Measurements from ENCODE around the gene CSNK1E.
A peak's percentile ranks its signal among the peaks of the same experiment; 100 is the strongest.

Gene CSNK1E

DNA sequence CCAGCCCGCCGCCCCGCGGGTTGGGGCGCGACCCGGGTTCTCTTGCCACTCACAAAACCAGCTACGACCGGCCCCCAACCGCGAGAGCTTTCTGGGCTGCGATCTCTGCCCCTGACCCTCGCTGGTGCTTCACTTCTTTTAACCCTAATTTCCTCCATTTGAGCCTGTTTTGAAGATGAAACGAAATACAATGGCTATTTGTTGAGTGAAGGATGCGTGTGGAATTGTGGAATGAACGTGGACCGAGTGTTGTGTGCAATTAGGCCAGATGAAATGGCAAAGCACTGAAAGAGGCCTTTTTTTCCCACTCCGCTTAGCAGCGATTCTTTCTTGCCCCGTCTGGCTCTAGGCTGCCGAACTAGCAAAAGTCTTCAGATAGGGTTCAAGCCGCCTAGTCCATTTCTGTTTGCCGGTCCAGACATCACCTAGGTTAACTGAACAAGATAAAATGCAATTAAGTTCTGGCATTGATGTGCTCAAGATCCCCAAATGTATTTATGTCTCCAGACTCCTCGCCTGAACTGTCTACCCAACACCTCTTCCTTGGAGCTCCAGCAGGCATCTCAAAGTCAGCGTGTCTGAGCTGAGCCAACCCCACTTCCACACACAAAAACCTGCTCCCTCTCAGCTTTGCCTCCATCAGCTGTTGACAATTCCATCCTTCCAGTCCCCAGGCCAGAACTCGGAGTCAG is 44.0 kb downstream of the CSNK1E start:
- peak; percentile 66 for DNase-seq

DNA sequence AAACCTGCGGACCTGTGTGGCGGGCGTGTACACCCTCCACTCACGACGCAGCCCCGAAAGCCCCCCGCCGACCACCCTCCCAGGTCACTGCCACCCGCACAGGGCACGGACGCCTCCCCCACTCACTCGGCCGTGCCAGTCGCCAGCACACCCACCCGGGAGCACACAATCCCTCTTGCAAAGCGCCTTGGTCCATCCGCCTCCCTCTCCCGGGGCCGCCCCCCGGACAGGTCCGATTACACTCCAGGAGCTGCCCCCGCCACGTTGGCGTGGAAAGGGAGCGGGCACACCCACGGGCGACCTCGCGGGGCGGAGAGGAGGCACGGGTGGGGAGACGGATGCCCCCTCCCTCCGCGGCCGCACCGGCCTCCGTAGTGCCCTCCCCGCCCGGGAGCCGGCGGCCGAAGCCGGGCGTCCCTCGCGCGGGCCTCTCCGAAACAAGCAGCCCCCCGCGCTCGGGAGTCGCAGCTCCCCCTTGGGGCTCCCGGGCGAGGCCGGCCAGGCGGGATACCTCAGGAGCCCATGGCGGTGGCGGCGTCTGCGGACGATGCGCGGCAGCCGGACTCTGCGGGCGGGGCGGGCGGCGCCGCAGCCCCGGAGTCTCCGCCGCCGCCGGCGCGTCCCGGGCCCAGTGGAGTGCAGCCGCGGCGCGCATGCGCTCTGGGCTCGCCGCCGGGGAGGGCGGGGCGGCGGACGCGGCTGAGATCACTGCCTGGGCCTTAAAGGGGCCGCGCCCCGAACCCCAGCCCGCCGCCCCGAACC is 44.7 kb downstream of the CSNK1E start, which contains the start of gene TMEM184B:
TMEM184B (minus strand) TSS at position 638 of the 762 bp plus-strand sequence. CDS start 25,049 bp downstream, outside the sequence.
- peak; percentile 92 for DNase-seq

DNA sequence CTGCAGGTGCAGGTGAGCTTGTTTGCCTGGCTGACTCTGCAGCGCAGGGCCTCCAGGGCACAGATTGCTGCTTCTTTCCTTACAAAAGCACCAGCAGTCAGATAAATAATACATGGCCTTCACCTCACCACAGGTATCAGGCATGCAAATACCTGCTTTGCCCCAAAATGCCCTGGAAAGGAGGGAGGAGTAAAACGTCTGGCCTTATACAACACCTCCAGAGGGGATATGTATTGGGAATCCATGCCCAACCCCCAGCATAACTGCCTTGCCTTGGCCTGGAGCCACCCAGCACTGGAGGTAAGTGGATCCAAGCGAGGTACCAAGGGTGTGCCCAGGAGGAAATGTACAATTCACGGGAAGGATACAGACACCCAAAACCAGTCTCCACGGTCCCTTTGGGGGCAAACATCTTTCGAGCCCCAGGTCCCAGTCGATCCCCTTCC is 45.3 kb downstream of the CSNK1E start:
- no peak for DNase-seq

DNA sequence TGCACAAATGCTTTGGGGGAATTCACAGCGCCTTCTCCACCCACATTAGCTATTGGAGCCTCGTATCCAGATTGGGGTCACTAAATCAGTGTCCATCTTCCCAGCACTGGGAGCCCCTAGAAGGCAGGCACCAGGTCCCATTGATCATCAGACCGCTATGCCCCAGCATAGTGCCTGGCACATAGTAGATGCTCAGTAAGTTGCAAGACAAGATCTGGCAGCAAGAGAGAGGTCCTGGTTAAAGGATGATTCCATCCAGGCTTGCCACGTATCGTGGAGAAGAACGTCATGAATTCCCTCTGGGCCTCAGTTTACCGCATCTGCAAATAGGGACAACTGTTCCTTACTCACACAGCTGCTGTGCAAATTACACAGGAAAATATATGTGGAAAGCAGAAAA is 46.1 kb downstream of the CSNK1E start:
- no peak for DNase-seq

DNA sequence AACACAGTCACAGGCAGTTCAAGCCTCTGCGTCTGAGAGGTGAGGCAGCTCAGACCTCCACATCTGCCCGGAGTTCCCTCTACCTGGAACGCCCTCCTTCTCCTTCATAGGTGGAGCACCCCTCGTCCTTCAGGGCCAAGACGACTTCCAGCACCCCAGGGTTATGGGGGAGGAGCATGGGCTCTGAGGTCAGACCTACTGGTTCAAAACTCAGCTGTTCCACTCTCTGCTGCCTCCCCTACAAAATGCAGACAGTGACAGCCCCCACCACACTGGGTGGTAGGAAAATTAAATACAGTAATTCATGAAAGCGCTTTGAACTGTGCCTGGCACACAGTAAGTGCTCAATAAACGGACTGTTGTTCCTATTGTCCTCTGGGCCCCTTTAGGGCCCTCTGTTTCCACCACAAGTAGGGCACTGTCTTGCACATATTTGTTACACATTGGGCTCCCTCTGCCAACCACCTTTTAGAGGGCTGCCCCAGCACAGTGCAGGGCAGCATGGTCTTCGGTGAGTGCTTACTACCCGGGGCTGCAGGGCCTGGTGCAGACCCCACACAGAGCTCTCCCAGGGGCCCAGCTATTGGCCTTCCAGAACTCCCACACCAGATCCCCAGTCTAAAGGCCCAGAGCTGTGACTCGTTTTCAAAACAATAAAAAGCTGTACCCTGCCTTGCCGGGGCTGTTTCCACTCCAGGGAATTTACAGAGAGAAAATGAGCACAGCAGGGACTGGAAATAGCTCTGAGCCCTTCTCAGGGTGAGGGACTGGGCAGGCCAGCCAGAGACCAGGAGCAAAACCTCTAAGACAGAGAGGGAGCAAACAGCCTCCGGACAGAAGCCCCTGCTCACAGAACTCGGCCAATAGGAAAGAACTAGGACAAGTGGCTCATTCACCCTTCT is 46.9 kb downstream of the CSNK1E start:
- no peak for DNase-seq

DNA sequence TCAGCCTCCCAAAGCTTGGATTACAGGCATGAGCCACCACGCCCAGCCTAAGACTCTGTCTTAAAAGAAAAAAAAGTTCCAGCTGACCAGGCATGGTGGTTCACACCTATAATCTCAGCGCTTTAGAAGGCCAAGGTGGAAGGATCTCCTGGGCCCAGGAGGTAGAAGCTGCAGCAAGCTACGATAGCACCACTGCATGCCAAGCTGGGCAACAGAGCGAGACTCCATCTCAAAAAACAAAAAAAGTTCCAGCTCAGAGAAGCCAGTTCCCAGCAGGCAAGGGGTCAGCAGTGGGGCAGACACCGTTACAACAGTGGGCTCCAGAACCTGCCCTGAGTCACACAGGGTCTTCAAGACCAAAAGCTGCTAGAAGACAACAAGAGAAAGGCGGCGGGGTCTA is 47.8 kb downstream of the CSNK1E start:
- no peak for DNase-seq

DNA sequence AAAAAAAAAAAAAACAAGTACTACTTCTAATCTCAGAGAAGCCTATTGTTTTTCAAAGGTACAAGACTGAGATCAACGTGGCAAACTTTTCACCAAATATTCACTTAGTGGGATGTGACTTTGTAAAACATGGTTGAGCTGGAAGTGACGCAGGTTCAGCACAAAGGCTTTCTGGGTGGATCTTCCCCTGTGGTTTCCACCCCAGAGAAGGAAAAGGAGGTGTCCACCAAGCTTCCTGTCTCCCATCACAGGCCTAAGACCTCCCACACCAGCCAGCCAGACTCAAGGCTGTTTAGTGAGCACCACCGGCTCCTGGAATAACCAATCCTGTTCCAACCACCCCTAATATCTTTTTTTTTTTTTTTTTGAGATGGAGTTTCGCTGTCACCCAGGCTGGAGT is 50.1 kb downstream of the CSNK1E start:
- DNase-seq, result no peak

DNA sequence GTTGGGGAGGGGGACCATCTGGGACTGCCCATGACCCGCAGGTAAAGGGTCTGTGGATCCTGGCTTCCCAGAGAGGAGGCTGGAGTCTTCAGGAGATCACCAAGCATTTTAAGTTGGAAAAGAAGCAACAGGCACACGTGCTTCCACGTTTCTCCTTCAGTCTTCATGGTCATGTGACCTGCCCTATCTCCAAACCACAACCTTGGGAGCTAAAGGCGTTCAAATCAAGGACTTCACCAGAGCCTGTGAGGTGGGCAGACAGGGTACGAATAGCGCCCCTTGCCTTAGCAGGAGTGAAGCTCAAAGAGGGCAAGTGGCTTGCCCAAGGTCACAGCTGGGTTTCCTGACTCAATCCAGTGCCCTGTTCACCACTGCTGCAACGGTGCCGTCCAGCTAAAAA is 51.1 kb downstream of the CSNK1E start:
- no peak for DNase-seq

DNA sequence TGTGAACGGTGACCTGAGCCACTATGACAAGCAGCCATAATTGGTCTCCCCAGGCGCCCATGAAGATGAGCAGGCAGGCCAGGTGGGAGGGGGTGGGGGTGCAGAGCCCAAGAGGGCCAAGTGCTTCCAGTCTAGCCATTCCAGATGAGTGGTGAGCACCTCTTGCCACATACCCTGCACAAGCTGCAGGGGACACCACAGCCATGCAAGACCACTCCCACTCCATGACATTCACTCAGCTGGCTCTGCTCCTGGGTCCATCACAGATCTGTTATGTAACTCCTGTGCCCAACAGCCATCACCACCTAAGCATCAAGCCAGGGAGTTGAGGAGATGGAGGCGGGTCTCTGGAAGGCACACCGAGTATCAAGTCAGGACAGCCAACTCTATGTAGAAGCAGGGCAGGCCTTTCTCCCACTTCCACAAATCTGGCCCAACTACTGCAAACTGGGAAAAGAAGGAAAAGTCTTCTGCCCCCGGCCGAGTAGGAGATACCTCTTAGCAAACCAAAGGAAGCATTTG is 52.9 kb downstream of the CSNK1E start:
- no peak for DNase-seq

DNA sequence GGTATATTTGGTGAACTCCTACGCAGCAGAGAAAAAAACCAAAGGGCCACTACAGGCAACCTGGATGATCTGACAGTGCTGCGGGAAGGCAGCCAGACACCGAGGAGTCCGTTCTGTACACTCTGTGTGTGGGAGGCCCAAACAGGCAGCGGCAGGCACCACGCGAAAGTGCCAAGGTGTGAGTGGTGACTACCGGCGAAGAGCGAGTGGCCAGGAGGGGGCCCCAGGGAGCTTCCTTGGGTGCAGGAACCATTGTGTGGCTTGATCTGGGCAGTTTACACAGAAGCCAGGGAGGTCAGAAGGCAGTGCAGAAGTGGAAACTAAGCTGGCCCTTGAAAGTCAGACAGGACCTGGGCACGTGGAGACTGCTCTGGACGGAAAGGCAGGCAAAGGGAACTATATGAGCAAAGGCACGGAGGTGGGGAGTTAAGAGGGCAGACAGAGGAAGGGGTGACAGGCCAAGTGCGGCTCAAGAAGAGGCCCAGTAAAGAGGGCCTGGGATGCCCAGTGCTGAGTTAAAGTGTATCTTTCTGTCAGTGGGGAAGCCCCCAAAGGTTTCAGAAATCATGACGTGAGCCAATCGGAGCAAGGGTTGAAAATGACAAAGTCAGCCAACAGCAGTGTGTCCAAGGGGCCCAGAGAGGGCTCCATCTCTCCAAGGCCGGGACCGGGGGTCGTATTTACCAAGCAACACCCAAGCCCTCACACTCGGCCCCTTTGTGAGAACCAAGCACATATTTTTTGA is 55.0 kb downstream of the CSNK1E start:
- no peak for DNase-seq

DNA sequence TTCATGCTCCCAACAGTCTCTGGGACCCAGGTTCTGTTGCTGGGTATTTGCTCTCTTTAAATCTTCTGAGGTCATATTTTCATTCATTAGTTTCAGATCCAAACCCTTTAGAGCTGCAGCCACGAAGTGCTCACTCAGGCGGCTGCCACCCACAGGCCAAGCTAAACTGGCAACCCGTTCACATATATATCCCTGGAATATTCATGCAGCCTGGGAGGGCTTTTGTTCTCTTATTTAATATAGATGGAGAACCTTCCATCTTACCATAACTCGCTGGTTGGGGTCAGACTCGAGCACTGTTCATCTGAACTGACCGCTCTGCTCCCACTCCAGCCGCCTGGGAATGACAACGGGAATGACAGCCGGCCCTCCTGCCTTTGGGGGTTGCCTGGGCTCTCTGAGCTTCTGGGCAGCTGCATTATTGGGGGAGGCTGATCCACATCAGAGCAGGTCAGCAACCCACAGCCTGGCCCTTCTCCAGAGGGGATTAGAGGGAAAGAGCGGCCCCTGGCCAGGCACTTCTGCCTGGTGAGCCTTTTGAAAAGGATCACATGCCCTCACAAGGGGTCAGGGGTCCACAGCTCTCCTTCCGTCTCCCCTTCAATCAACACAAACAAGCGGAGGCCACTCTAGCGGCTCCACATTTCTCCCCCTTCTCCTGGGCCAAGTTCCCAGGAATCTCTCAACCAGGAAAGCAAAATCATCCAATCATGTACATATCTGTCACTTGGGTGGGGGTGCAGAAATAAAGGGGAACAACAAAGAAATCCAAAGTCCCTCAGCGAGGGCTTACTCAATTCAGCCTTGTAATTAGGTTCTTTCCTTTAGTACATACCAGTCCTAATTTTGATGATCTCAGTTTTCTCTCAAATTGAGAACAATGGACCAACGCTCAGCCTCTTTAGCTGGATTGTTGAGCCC is 56.2 kb downstream of the CSNK1E start:
- DNase-seq, result no peak

DNA sequence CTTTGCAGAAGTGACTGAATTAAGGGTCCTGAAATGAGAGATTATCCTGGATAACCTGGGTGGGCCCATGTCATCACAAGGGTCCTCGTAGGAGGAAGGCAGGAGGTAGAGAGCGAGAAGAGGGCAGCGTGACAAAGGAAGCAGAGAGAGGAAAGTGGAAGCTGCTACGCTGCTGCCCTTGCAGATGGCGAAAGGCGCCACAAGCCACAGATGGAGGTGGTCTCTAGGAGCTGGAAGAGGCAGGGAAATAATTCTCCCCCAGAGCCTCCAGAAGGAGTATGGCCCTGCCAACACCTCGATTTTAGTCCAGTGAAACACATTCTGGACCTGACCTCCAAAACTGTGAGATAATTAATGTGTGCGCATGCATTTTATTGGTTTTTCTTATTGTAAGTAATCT is 57.9 kb downstream of the CSNK1E start:
- no peak for DNase-seq

DNA sequence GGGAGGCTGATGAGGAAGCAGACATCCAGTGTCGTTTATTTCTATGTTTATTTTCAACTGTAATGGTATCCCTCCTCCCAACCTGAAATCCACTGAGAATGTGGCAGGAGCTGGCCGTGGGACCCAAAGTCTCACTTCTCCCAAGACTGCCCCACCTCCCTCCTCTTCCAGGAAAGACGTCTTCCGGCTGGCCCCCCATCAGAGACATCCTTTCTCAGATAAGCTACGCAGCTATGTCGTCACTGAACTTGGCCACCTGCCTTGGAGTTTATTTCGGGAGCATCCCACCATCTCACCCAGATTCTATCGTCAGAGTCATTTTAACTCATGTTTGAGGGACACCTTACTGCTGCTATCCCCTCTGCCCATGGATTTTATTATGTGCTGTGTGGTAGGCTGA is 58.3 kb downstream of the CSNK1E start:
- DNase-seq, result no peak

DNA sequence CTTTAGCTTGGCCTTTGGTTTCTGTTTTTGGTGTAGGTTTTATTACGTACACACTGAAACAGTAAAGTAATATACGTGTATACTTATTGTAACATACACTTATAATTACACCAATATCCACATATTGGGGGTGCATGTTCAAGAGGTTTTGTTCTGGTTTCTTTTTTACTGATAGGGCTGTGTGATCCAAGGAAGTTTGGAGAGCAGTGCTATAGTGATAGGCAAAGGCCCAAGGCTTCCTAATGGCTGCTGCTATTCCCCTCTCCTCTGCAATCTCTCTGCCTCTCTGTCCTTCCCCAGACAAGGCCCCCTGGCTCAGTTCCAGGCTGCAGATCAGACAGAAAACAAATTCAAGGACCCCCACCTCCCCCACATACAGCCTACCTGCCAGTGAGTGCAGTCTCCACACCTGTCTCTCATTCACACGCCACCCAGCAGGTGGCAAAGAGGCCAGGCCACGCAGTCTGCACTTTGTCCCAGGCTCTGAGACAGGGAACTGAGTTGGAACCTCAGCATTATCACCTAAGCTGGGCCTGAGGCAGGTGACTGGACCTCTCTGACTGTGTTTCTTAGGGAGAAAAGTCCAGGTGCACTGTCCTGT is 59.5 kb downstream of the CSNK1E start:
- no peak for DNase-seq

DNA sequence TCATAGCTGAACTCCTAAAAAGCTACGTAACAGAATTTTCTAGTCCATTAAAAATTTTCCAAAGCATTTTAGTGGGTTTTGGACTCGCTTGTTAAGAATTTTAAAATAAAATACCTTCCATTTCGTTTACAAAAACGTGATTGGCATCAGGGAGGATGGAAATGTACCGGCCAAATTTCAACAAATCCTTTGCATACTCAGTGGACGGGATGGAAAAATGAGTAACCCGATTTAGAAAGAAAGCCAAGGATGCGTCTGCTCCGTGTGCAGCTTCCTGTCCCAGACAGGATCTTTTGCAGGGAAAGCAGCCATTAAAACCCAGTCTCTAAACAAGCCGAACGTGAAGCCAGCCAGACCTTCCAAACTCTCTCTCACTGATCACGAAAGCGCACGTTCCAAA is 60.1 kb downstream of the CSNK1E start:
- no peak for DNase-seq

DNA sequence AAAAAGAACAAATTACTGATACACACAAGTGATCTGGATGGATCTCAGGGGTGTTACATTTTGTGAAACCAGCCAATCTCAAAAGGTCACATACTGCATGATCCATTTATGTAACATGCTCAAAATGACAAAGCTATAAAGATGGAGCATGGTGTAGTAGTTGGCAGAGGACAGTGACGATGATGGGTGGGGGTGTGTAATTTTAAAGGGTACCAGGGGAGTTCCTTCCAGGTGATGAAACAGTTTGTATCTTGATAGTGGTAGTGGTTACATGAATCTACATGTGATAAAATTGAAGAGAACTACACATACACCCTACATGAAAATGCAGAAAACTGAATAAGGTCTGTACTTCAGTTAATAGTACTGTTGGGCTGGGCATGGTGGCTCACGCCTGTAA is 61.5 kb downstream of the CSNK1E start:
- DNase-seq, result no peak

DNA sequence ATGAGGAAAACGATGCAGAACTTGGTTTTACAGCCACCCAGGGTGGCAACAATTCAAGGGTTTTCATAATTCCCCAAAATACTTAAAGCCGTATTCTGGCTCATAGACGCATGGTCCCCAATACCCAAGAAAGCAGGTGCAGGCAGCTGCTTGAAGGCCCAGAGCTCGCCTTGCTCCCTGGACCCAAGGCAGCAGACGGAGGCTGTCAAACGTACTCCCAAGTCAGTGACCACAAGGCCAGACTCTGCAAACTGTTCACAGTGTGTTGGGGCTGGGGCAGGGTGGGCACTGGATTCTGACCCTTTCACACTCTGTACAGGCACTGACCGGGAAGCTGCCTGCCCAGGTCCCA is 65.9 kb downstream of the CSNK1E start:
- DNase-seq, result no peak

DNA sequence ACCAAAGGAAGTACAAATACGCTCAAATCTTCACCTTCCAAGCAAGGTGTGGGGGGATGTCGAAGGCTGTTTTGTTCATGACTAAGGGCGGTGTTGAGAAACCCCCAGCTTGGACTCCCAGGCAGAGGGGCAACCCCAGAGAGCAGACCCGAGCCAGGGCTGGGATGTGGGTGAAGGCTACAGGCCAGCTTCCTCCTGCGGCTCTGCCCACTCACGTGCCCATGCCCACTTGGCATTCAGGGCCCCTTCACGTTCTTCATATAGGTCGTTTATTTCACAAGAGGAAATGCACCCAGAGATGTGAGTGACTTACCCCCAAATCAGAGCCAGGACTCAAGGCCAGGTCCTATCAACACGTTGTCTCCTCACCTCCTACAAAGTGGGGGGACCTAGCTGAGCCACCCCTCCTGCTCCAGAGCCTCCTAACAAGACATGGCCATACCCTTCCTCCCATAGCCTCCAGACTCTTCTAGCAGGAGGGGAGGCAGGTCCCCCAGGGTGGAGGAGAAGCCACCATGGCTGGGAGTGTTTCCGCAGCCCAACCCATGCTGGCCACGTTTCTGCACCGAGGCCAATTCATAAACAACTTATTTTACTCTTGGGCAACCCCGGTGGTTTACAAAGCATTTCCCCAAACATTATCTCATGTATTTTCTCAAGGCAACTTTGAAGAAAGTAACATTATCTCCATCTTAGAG is 66.4 kb downstream of the CSNK1E start:
- no peak for DNase-seq

DNA sequence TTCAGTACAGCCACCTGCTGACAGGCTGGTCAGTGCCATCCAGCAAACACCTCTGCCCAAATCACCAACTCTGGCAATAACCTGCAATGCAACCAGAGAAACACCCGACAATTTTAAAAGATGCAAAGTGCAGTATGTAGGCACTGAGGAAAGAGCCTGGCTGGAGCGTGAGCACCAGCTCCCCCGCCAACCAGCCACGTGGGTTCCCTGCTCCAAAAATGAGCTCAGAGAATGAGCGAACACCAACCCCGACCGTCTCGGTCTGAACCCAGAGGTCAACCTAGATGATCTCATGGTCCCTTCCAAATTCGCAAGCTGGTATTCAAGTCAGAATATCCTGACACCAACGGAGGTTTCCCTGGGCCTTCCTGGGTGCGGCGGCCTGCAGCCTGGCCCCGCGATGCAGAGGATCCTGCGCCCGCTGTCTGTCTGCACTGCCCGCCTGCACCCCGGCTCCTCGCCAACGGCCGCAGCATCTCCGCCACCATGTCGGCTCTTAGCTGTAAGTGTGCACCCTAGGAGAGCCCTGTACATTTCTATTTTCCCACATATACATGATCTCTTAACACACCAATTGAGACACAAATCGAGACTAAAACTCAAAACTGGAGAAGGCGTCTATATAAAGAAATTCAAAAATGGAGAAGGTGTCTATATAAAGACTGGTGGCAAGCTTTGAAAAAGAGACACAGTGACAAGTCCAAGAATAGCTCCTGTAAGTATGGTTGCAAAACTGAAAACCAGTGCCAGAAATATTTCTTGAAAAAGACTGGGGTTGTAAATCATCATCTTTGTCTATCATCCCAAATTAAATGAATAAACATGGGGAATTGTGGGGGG is 67.2 kb downstream of the CSNK1E start:
- no peak for DNase-seq
